Neuronal stem cell (in vitro differentiated cells): ENCODE measurements around the gene MYCN.
A peak's percentile ranks its signal among the peaks of the same experiment; 100 is the strongest.

Experiments used
- DNase-seq: peaks from one replicate; pipeline ENCODE4 v3.0.0-alpha.2; 2013; ENCODE audit warnings: low spot score
- H2AFZ ChIP-seq: one replicate; pipeline ENCODE4 v1.6.1; 2013; ENCODE audit warnings: mild to moderate bottlenecking, low read length, inconsistent platforms
- H2AK5ac ChIP-seq: 2 replicates; pipeline ENCODE4 v1.6.1; 2013; ENCODE audit warnings: low read depth, mild to moderate bottlenecking, inconsistent platforms, low read length, moderate library complexity, mixed read lengths
- H2BK120ac ChIP-seq: 2 replicates; pipeline ENCODE4 v1.6.1; 2013; ENCODE audit warnings: low read depth, mild to moderate bottlenecking, inconsistent platforms, low read length, moderate library complexity, mixed read lengths
- H2BK12ac ChIP-seq: one replicate; pipeline ENCODE4 v1.6.1; 2013; ENCODE audit warnings: low read length, inconsistent platforms
- H2BK15ac ChIP-seq: 2 replicates; pipeline ENCODE4 v1.6.1; 2013; ENCODE audit warnings: mild to moderate bottlenecking, low read length, inconsistent platforms, mixed read lengths
- H2BK5ac ChIP-seq: one replicate; pipeline ENCODE4 v1.6.1; 2013; ENCODE audit warnings: inconsistent platforms, mild to moderate bottlenecking, low read length, moderate library complexity
- H3K14ac ChIP-seq: one replicate; pipeline ENCODE4 v1.6.1; 2013; ENCODE audit warnings: low read length, inconsistent platforms
- H3K18ac ChIP-seq: 2 replicates; pipeline ENCODE4 v1.6.1; 2013; ENCODE audit warnings: low read length, inconsistent platforms
- H3K23ac ChIP-seq: 2 replicates; pipeline ENCODE4 v1.6.1; 2013; ENCODE audit warnings: low read depth, mild to moderate bottlenecking, mixed read lengths, low read length, inconsistent platforms; ENCODE audit not compliant: poor library complexity
- H3K27ac ChIP-seq: replicated peaks from 3 replicates; pipeline ENCODE4 v1.5.1; 2013; ENCODE audit warnings: low read length, inconsistent platforms
- H3K27me3 ChIP-seq, 3 experiments: 2 replicates each; pipeline ENCODE4 v1.6.1; 2013; ENCODE audit warnings: low read length in 3 of 3, mild to moderate bottlenecking in 2 of 3, inconsistent platforms in 1 of 3, low read depth in 1 of 3, mixed read lengths in 1 of 3, moderate library complexity in 1 of 3; ENCODE audit not compliant: control insufficient read depth in 3 of 3, insufficient read depth in 3 of 3
- H3K36me3 ChIP-seq, 2 donors: replicated peaks in 1 of 2; 2 replicates each; pipeline ENCODE4 v1.6.1; 2013; ENCODE audit warnings: low read length in 2 of 2; ENCODE audit not compliant: control insufficient read depth in 2 of 2, insufficient read depth in 2 of 2
- H3K4ac ChIP-seq: 2 replicates; pipeline ENCODE4 v1.6.1; 2013; ENCODE audit warnings: inconsistent platforms, mild to moderate bottlenecking, low read length, moderate library complexity
- H3K4me1 ChIP-seq, 2 donors: 1 replicate in 1 of 2; 2 replicates in 1 of 2; pipeline ENCODE4 v1.6.1; 2013; ENCODE audit warnings: low read length in 2 of 2, low read depth in 1 of 2; ENCODE audit not compliant: control insufficient read depth in 2 of 2, insufficient read depth in 1 of 2
- H3K4me2 ChIP-seq: one replicate; pipeline ENCODE4 v1.6.1; 2013; ENCODE audit warnings: mild to moderate bottlenecking, low read length, inconsistent platforms; ENCODE audit not compliant: insufficient read depth, poor library complexity, severe bottlenecking
- H3K4me3 ChIP-seq, 2 donors: 2 replicates each; pipeline ENCODE4 v1.5.1; 2013; ENCODE audit warnings: low read length in 2 of 2, mild to moderate bottlenecking in 2 of 2, inconsistent platforms in 1 of 2, moderate library complexity in 1 of 2
- H3K79me1 ChIP-seq: one replicate; pipeline ENCODE4 v1.6.1; 2013; ENCODE audit warnings: low read depth, mild to moderate bottlenecking, inconsistent platforms, low read length, moderate library complexity
- H3K9ac ChIP-seq: one replicate; pipeline ENCODE4 v1.6.1; 2013; ENCODE audit warnings: mild to moderate bottlenecking, low read depth, low read length, inconsistent platforms; ENCODE audit not compliant: poor library complexity
- H3K9me3 ChIP-seq, 2 donors: replicated peaks in 1 of 2; 2 replicates each; pipeline versions ENCODE3 to v1.6.1; 2013; ENCODE audit warnings: low read length in 2 of 2, mild to moderate bottlenecking in 2 of 2, inconsistent platforms in 1 of 2, low read depth in 1 of 2, mixed read lengths in 1 of 2, moderate library complexity in 1 of 2; ENCODE audit not compliant: control insufficient read depth in 2 of 2, insufficient read depth in 1 of 2
- H4K8ac ChIP-seq: one replicate; pipeline ENCODE4 v1.6.1; 2013; ENCODE audit warnings: low read depth, mild to moderate bottlenecking, inconsistent platforms, low read length, moderate library complexity
- H4K91ac ChIP-seq: one replicate; pipeline ENCODE4 v1.6.1; 2013; ENCODE audit warnings: low read length, low read depth, mild to moderate bottlenecking, inconsistent platforms; ENCODE audit not compliant: poor library complexity
- WGBS, 2 donors: extraction: QIAGEN DNeasy Blood & Tissue Kit; methylation state at CpG; one replicate each; pipeline ENCODE4 v1.1.7; 2013; ENCODE audit warnings: missing lambda C conversion rate in 2 of 2, mixed read lengths in 1 of 2; ENCODE audit not compliant: insufficient read length in 2 of 2, insufficient replicate concordance in 1 of 2; ENCODE audit errors: extremely low coverage in 2 of 2; 5-methylcytosine and 5-hydroxymethylcytosine counted together

MYCN gene

GRCh38 chr2:15940661-15941480 lies 521 bp downstream of the MYCN start:
- Histone ChIP-seq H3K79me1 (peaks cover 2% of the 10 kb centered on the region), H3K14ac (no peak overlapping the region), H3K9ac (peak overlapping the region; percentile 88), H3K9me3 (peaks cover 3 to 4% of the 10 kb centered on the region in 2 donors), H3K36me3 (peaks cover 8 to 39% of the 10 kb centered on the region in 2 donors), H3K27me3 (no peaks in the 10 kb centered on the region), H2AFZ (peak overlapping the region; percentile 91), H3K4me1 (peaks cover 18 to 21% of the 10 kb centered on the region in 2 donors), H3K4me2 (peak overlapping the region; percentile 70), H3K4ac (peak overlapping the region; percentile 44), H3K4me3 (peak overlapping the region; percentile 87 to 92), H2BK5ac (peak overlapping the region; percentile 97), H3K23ac (peak overlapping the region; percentile 75), H3K27ac (peak overlapping the region; percentile 82), H2BK15ac (peak overlapping the region; percentile 62), H4K8ac (no peak overlapping the region), H2BK12ac (no peak overlapping the region), H2AK5ac (peak overlapping the region; percentile 90), H2BK120ac (no peak overlapping the region), H4K91ac (no peak overlapping the region), H3K18ac (peak overlapping the region; percentile 99)
- whole genome bisulfite sequencing, 2 donors = no CpG with 5 or more reads among the region's 52 CpGs
- peak; percentile 51 for DNase-seq

- no peak overlapping the region for H3K23ac ChIP-seq
- H3K36me3 ChIP-seq = peaks cover 13 to 45% of the 10 kb centered on the region in 2 donors
- H4K8ac ChIP-seq = no peak overlapping the region
- H2BK5ac ChIP-seq = peak overlapping the region; percentile 97
- peak overlapping the region; percentile 82 for H3K27ac ChIP-seq
- H3K79me1 ChIP-seq = peaks cover 2% of the 10 kb centered on the region
- peaks cover 3 to 8% of the 10 kb centered on the region in 2 donors for H3K9me3 ChIP-seq
- H3K4me1 ChIP-seq = peaks cover 18 to 21% of the 10 kb centered on the region in 2 donors
- DNase-seq = peak; percentile 71
- H3K27me3 ChIP-seq = no peaks in the 10 kb centered on the region
- H3K14ac ChIP-seq = no peak overlapping the region
- H3K4me3 ChIP-seq = peak overlapping the region; percentile 92 to 94
- WGBS, 2 donors = no CpG with 5 or more reads among the region's 14 CpGs
- H2AFZ ChIP-seq = peak overlapping the region; percentile 23
- H3K9ac ChIP-seq = peak overlapping the region; percentile 99
- H3K18ac ChIP-seq = peak overlapping the region; percentile 99
- H2AK5ac ChIP-seq = no peak overlapping the region
- H2BK12ac ChIP-seq = no peak overlapping the region
- H3K4me2 ChIP-seq = peak overlapping the region; percentile 75
- peak overlapping the region; percentile 95 for H2BK15ac ChIP-seq
- H2BK120ac ChIP-seq = peak overlapping the region; percentile 99
- no peak overlapping the region for H3K4ac ChIP-seq
- H4K91ac ChIP-seq = no peak overlapping the region
Measured at GRCh38 chr2:15941481-15941850, 1.1 kb downstream of the MYCN start.

- H3K9me3 ChIP-seq = peaks cover 3 to 10% of the 10 kb centered on the region in 2 donors
- peak overlapping the region; percentile 75 for H3K4me2 ChIP-seq
- peak overlapping the region; percentile 95 for H2BK15ac ChIP-seq
- H3K4ac ChIP-seq = peak overlapping the region; percentile 97
- H2BK120ac ChIP-seq = peak overlapping the region; percentile 99
- H3K79me1 ChIP-seq = peaks cover 2% of the 10 kb centered on the region
- H3K23ac ChIP-seq = peak overlapping the region; percentile 83
- peaks cover 15 to 51% of the 10 kb centered on the region in 2 donors for H3K36me3 ChIP-seq
- H3K9ac ChIP-seq = peak overlapping the region; percentile 99
- H3K27ac ChIP-seq = peak overlapping the region; percentile 53
- H2AFZ ChIP-seq = peak overlapping the region; percentile 23
- H3K4me3 ChIP-seq = peak overlapping the region; percentile 92 to 94
- peak overlapping the region; percentile 99 for H2BK5ac ChIP-seq
- no peak overlapping the region for H4K8ac ChIP-seq
- H3K4me1 ChIP-seq = peaks cover 18 to 21% of the 10 kb centered on the region in 2 donors
- peak overlapping the region; percentile 99 for H3K14ac ChIP-seq
- H4K91ac ChIP-seq = peak overlapping the region; percentile 93
- WGBS, 2 donors = no CpG with 5 or more reads among the region's 98 CpGs
- no peak overlapping the region for H2BK12ac ChIP-seq
- peak; percentile 48 for DNase-seq
- H2AK5ac ChIP-seq = peak overlapping the region; percentile 99
- peak overlapping the region; percentile 99 for H3K18ac ChIP-seq
- no peaks in the 10 kb centered on the region for H3K27me3 ChIP-seq
Measured at GRCh38 chr2:15941871-15942710, 1.7 kb downstream of the MYCN start.
